MM.1S (cell line): Measurements from ENCODE around the gene SH2D4B.

Experiments
- EZH2 ChIP-seq: fragments of 300-600 bp; sonication (generic); optimal IDR thresholded peaks from 2 replicates; pipeline ENCODE3; 2017; ENCODE audit warnings: low read depth, mild to moderate bottlenecking, antibody characterized with exemption, low read length, mixed read lengths
- TF ChIP-seq, protein P1 (sequence below): fragments of 300-600 bp; sonication (generic); IDR thresholded peaks from 2 replicates; pipeline ENCODE4 v1.5.1; 2016; ENCODE audit warnings: antibody characterized with exemption, low read length, mixed read lengths

DNA sequence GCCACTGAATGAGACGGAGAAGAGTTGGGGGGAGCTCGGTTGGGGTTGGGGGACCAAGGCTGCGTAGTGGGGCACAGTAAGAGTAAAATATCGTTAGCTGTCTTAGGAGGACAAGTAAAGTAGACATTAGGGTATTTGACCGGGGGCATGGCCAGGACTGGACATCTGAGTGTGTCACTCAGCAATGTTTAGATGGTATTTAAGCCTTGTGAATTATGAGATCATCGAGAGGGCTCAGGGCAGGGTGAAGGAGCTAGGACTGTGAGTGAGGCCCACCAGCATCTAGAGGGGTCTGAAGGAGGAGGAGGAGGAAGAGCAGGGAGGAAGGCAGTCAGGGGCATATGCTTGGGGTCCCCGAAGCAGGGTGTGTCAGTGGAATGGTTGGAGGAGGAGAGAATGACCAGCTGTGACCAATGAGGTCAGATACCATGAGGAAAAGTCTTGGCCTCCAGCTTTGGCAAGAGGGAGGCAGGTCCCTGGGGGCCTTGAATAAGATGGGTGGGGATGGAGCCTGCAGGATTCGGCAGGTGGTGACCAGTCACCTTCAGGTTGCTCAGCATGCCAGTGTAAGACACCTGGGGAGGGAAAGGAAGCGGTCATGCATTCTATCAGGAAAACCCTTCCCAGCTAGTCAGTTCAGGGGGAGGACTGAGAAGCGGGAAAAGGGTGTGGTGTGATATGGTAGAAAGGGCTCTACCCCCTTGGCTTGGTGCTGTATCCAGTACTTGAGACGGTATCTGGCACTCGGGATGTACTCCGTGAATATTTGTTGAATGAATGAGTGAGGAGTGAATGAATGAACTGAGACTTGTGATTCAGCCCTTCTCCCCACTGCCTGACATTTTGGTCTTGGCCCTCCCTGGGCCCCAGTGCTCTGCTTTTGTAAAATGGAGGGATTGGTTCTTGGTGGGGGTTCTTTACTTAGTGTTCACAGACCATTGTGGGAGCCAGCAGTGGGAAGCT, 34.8 kb upstream of the SH2D4B start:
- TF ChIP-seq EZH2 = no peak
- TF ChIP-seq, protein P1, sequence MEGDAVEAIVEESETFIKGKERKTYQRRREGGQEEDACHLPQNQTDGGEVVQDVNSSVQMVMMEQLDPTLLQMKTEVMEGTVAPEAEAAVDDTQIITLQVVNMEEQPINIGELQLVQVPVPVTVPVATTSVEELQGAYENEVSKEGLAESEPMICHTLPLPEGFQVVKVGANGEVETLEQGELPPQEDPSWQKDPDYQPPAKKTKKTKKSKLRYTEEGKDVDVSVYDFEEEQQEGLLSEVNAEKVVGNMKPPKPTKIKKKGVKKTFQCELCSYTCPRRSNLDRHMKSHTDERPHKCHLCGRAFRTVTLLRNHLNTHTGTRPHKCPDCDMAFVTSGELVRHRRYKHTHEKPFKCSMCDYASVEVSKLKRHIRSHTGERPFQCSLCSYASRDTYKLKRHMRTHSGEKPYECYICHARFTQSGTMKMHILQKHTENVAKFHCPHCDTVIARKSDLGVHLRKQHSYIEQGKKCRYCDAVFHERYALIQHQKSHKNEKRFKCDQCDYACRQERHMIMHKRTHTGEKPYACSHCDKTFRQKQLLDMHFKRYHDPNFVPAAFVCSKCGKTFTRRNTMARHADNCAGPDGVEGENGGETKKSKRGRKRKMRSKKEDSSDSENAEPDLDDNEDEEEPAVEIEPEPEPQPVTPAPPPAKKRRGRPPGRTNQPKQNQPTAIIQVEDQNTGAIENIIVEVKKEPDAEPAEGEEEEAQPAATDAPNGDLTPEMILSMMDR = no peak
